Trophoblast cell (in vitro differentiated cells and primary cell): ENCODE results near the gene GALNS.
A peak's percentile ranks its signal among the peaks of the same experiment; 100 is the strongest.

Source experiments
- DNase-seq, 2 donors: peaks; one replicate each; pipeline ENCODE4 v3.0.0-alpha.2; 2016
- H2AFZ ChIP-seq: 2 replicates; pipeline ENCODE4 v1.6.1; 2013; ENCODE audit warnings: low read length, moderate library complexity, mild to moderate bottlenecking; ENCODE audit not compliant: insufficient read depth, poor library complexity
- H2AK5ac ChIP-seq: 2 replicates; pipeline ENCODE4 v1.6.1; 2013; ENCODE audit warnings: mild to moderate bottlenecking, low read length
- H2BK120ac ChIP-seq: 2 replicates; pipeline ENCODE4 v1.6.1; 2013; ENCODE audit warnings: low read length, mild to moderate bottlenecking, moderate library complexity; ENCODE audit not compliant: insufficient read depth, poor library complexity
- H2BK12ac ChIP-seq: 2 replicates; pipeline ENCODE4 v1.6.1; 2013; ENCODE audit warnings: mild to moderate bottlenecking, low read length, moderate library complexity
- H2BK5ac ChIP-seq: 2 replicates; pipeline ENCODE4 v1.6.1; 2013; ENCODE audit warnings: low read length, low read depth, moderate library complexity, mild to moderate bottlenecking; ENCODE audit not compliant: poor library complexity
- H3K14ac ChIP-seq: 2 replicates; pipeline ENCODE4 v1.6.1; 2013; ENCODE audit warnings: mild to moderate bottlenecking, low read length
- H3K18ac ChIP-seq: 2 replicates; pipeline ENCODE4 v1.6.1; 2013; ENCODE audit warnings: mild to moderate bottlenecking, low read length
- H3K23ac ChIP-seq: 2 replicates; pipeline ENCODE4 v1.6.1; 2013; ENCODE audit warnings: low read length
- H3K27ac ChIP-seq: 2 replicates; pipeline ENCODE4 v1.5.1; 2013; ENCODE audit warnings: low read depth, mild to moderate bottlenecking, inconsistent platforms, low read length, moderate library complexity
- H3K27me3 ChIP-seq: 2 replicates; pipeline ENCODE4 v1.6.1; 2013; ENCODE audit warnings: inconsistent platforms, mild to moderate bottlenecking, low read length, moderate library complexity; ENCODE audit not compliant: insufficient read depth
- H3K36me3 ChIP-seq, 2 experiments: 1 replicate in 1 of 2; 2 replicates in 1 of 2; pipeline ENCODE4 v1.6.1; 2013; ENCODE audit warnings: low read length in 2 of 2, mild to moderate bottlenecking in 2 of 2, moderate library complexity in 1 of 2; ENCODE audit not compliant: insufficient read depth in 2 of 2, control insufficient read depth in 1 of 2
- H3K4ac ChIP-seq: 2 replicates; pipeline ENCODE4 v1.6.1; 2013; ENCODE audit warnings: low read depth, mild to moderate bottlenecking, low read length, moderate library complexity
- H3K4me1 ChIP-seq, 2 experiments: 1 replicate in 1 of 2; 2 replicates in 1 of 2; pipeline ENCODE4 v1.6.1; 2013; ENCODE audit warnings: low read length in 2 of 2, mild to moderate bottlenecking in 2 of 2, moderate library complexity in 1 of 2; ENCODE audit not compliant: insufficient read depth in 2 of 2, control insufficient read depth in 1 of 2
- H3K4me2 ChIP-seq: 2 replicates; pipeline ENCODE4 v1.6.1; 2013; ENCODE audit warnings: inconsistent platforms, mild to moderate bottlenecking, low read length, moderate library complexity
- H3K4me3 ChIP-seq: 2 replicates; pipeline ENCODE4 v1.5.1; 2013; ENCODE audit warnings: mild to moderate bottlenecking, low read depth, low read length, inconsistent platforms
- H3K79me1 ChIP-seq: one replicate; pipeline ENCODE4 v1.6.1; 2013; ENCODE audit warnings: low read length
- H3K79me2 ChIP-seq: 2 replicates; pipeline ENCODE4 v1.6.1; 2013; ENCODE audit warnings: low read length, mild to moderate bottlenecking; ENCODE audit not compliant: control insufficient read depth, insufficient read depth, poor library complexity
- H3K9ac ChIP-seq: 2 replicates; pipeline ENCODE4 v1.6.1; 2013; ENCODE audit warnings: mild to moderate bottlenecking, low read length
- H3K9me3 ChIP-seq: 2 replicates; pipeline ENCODE4 v1.6.1; 2013; ENCODE audit warnings: low read depth, mild to moderate bottlenecking, control low read depth, inconsistent platforms, low read length; ENCODE audit not compliant: insufficient read depth
- H4K12ac ChIP-seq: 2 replicates; pipeline ENCODE4 v1.6.1; 2013; ENCODE audit warnings: low read depth, mild to moderate bottlenecking, low read length, moderate library complexity
- H4K8ac ChIP-seq: 2 replicates; pipeline ENCODE4 v1.6.1; 2013; ENCODE audit warnings: low read depth, mild to moderate bottlenecking, low read length, moderate library complexity
- H4K91ac ChIP-seq: one replicate; pipeline ENCODE4 v1.6.1; 2013; ENCODE audit warnings: low read depth, mild to moderate bottlenecking, low read length, moderate library complexity
- WGBS: extraction: QIAGEN DNeasy Blood & Tissue Kit; methylation state at CpG from one replicate; pipeline ENCODE4 v1.1.7; 2013; ENCODE audit warnings: missing lambda C conversion rate; ENCODE audit not compliant: insufficient read length, insufficient coverage; ENCODE audit errors: extremely low coverage; 5-methylcytosine and 5-hydroxymethylcytosine counted together

The GALNS gene

GRCh38 chr16:88859381-88860091, 2.8 kb upstream of the GALNS start:
- H2AK5ac ChIP-seq, result no peak overlapping the region
- WGBS, result no CpG with 5 or more reads among the region's 20 CpGs

GRCh38 chr16:88857728-88858339, 1.1 kb upstream of the GALNS start:
- H2BK120ac ChIP-seq, result no peak overlapping the region
- peaks cover 8% of the 10 kb centered on the region for H3K79me2 ChIP-seq
- H2BK12ac ChIP-seq, result no peak overlapping the region
- peak overlapping the region; percentile 85 for H3K9ac ChIP-seq
- H2AFZ ChIP-seq, result peak overlapping the region; percentile 75
- H2AK5ac ChIP-seq, result no peak overlapping the region
- H3K4me2 ChIP-seq, result peak overlapping the region; percentile 77
- no peak overlapping the region for H3K27ac ChIP-seq
- WGBS, result no CpG with 5 or more reads among the region's 12 CpGs
- DNase-seq, result peak; percentile 61 to 80
- H3K4me3 ChIP-seq, result peak overlapping the region; percentile 94
- H2BK5ac ChIP-seq, result no peak overlapping the region
- no peaks in the 10 kb centered on the region for H3K27me3 ChIP-seq
- no peak overlapping the region for H3K14ac ChIP-seq
- peaks cover 8% of the 10 kb centered on the region in 2 experiments for H3K4me1 ChIP-seq
- peaks cover under 1% of the 10 kb centered on the region for H3K9me3 ChIP-seq
- H3K79me1 ChIP-seq, result peaks cover 8% of the 10 kb centered on the region
- no peak overlapping the region for H4K12ac ChIP-seq
- peak overlapping the region; percentile 74 for H4K91ac ChIP-seq
- no peak overlapping the region for H3K18ac ChIP-seq
- peak overlapping the region; percentile 12 for H4K8ac ChIP-seq
- no peak overlapping the region for H3K23ac ChIP-seq
- no peak overlapping the region for H3K4ac ChIP-seq
- peaks cover 34 to 40% of the 10 kb centered on the region in 2 experiments for H3K36me3 ChIP-seq

More at GRCh38 chr16:88859381-88860091, 2.8 kb upstream of the GALNS start:
- Histone ChIP-seq H3K14ac (no peak overlapping the region), H3K27ac (no peak overlapping the region), H4K91ac (no peak overlapping the region), H2BK120ac (no peak overlapping the region), H3K23ac (no peak overlapping the region), H3K27me3 (no peaks in the 10 kb centered on the region), H3K4me1 (peaks cover 8% of the 10 kb centered on the region in 2 experiments), H3K79me1 (peaks cover 8% of the 10 kb centered on the region), H3K9ac (no peak overlapping the region), H3K4me2 (no peak overlapping the region), H4K12ac (no peak overlapping the region), H2AFZ (no peak overlapping the region), H2BK12ac (no peak overlapping the region), H3K4ac (no peak overlapping the region), H3K4me3 (no peak overlapping the region), H3K18ac (no peak overlapping the region), H3K9me3 (peaks cover 2% of the 10 kb centered on the region), H2BK5ac (no peak overlapping the region), H3K36me3 (peaks cover 31 to 39% of the 10 kb centered on the region in 2 experiments), H3K79me2 (peaks cover 8% of the 10 kb centered on the region), H4K8ac (no peak overlapping the region)
- no peak for DNase-seq

GRCh38 chr16:88856122-88856827, 472 bp downstream of the GALNS start:
- Histone ChIP-seq H3K9ac (no peak overlapping the region), H3K4ac (peak overlapping the region; percentile 29), H2BK5ac (peak overlapping the region; percentile 37), H3K79me1 (peaks cover 8% of the 10 kb centered on the region), H3K14ac (peak overlapping the region; percentile 85), H4K12ac (no peak overlapping the region), H3K18ac (peak overlapping the region; percentile 90), H3K4me2 (peak overlapping the region; percentile 68), H4K8ac (peak overlapping the region; percentile 74), H2BK12ac (no peak overlapping the region), H2AK5ac (peak overlapping the region; percentile 38), H3K4me3 (peak overlapping the region; percentile 85), H3K79me2 (peaks cover 8% of the 10 kb centered on the region), H2BK120ac (peak overlapping the region; percentile 16), H3K9me3 (no peaks in the 10 kb centered on the region), H3K27ac (no peak overlapping the region), H3K36me3 (peaks cover 29 to 36% of the 10 kb centered on the region in 2 experiments), H3K23ac (no peak overlapping the region), H4K91ac (peak overlapping the region; percentile 70), H2AFZ (peak overlapping the region; percentile 53), H3K27me3 (no peaks in the 10 kb centered on the region), H3K4me1 (peaks cover 8% of the 10 kb centered on the region in 2 experiments)
- no peak for DNase-seq
- WGBS, result no CpG with 5 or more reads among the region's 53 CpGs

- Histone ChIP-seq H3K18ac (peak overlapping the region; percentile 90), H3K4ac (peak overlapping the region; percentile 33), H3K4me2 (peak overlapping the region; percentile 68), H4K91ac (no peak overlapping the region), H2AFZ (no peak overlapping the region), H3K79me1 (peaks cover 8% of the 10 kb centered on the region), H4K8ac (no peak overlapping the region), H2BK5ac (no peak overlapping the region), H3K9me3 (no peaks in the 10 kb centered on the region), H3K27me3 (no peaks in the 10 kb centered on the region), H3K27ac (no peak overlapping the region), H3K4me1 (peaks cover 8% of the 10 kb centered on the region in 2 experiments), H3K4me3 (peak overlapping the region; percentile 49), H4K12ac (no peak overlapping the region), H2BK12ac (no peak overlapping the region), H3K79me2 (peaks cover 8% of the 10 kb centered on the region), H3K14ac (no peak overlapping the region), H3K23ac (no peak overlapping the region), H2AK5ac (peak overlapping the region; percentile 13), H2BK120ac (no peak overlapping the region), H3K36me3 (peaks cover 27 to 31% of the 10 kb centered on the region in 2 experiments), H3K9ac (no peak overlapping the region)
- no CpG with 5 or more reads among the region's 13 CpGs for WGBS
- DNase-seq, result no peak
Measured at GRCh38 chr16:88855736-88856121, 1.0 kb downstream of the GALNS start.
